ENCODE measurements around the gene DOP1A.

The DOP1A gene

DNA sequence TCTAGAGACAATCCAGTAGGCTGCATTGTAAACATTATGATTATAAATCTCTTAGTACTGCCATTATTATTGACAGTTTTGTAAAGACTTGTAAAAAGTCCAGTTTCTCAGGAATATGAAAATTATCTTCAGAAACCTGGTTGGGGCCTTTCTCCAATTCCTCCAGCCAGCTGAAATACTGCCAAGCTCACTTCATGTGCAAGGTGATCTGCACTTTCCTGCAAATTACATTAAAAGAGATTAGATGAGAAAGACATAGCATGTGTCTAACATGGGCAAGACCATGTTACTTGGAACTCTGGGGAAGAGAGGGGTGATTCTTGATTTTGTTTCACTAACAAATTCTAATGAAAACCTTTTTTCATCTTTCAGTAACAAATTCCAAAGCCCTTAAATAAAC is 101.6 kb downstream of the DOP1A start:
- no peak for TF ChIP-seq CTCF (IDR thresholded peaks at IDR 0.05)
- Histone ChIP-seq H3K27ac (no peak overlapping the region), H3K27me3 (no peaks in the 10 kb centered on the region), H3K4me3 (ENCODE audit: low read depth in 1 of 2, low read length in 1 of 2) (no peak overlapping the region), H3K9me3 (no peaks in the 10 kb centered on the region), H3K36me3 (peaks cover 92% of the 10 kb centered on the region), H3K4me1 (ENCODE audit: control insufficient read depth in 1 of 2, insufficient read depth in 1 of 2, low read depth in 1 of 2, low read length in 1 of 2) (no peaks in the 10 kb centered on the region)

GRCh38 chr6:83169511-83169910 is 102.0 kb downstream of the DOP1A start:
- Histone ChIP-seq H3K4me3 (ENCODE audit: low read depth in 1 of 2, low read length in 1 of 2) (no peak overlapping the region), H3K27ac (no peak overlapping the region), H3K4me1 (ENCODE audit: control insufficient read depth in 1 of 2, insufficient read depth in 1 of 2, low read depth in 1 of 2, low read length in 1 of 2) (no peaks in the 10 kb centered on the region), H3K9me3 (no peaks in the 10 kb centered on the region), H3K36me3 (peaks cover 94% of the 10 kb centered on the region), H3K27me3 (no peaks in the 10 kb centered on the region)
- TF ChIP-seq CTCF (IDR thresholded peaks at IDR 0.05), result no peak

DNA sequence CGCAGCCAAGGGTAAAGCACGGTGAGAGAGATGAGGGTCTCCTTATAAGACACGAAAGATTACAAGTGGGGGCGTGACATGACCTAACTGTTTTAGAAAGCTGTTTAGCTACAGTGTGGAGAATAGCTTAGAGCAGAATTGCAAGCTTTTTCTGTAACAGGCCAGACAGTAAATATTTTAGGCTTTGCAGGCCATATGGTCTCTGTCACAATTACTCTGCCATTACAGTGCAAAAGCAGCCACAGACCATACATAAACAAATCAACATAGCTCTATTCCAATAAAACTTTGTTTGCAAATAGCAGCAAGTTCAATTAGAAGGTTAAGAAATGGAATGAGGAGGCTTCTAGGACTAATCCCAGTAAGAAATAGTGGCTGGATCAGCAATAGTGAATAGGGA is 108.8 kb downstream of the DOP1A start:
- Histone ChIP-seq H3K4me3 (ENCODE audit: low read depth in 1 of 2, low read length in 1 of 2) (no peak overlapping the region), H3K27me3 (no peaks in the 10 kb centered on the region), H3K9me3 (no peaks in the 10 kb centered on the region), H3K27ac (no peak overlapping the region), H3K36me3 (peaks cover 76% of the 10 kb centered on the region), H3K4me1 (ENCODE audit: control insufficient read depth in 1 of 2, insufficient read depth in 1 of 2, low read depth in 1 of 2, low read length in 1 of 2) (no peaks in the 10 kb centered on the region)
- TF ChIP-seq CTCF (IDR thresholded peaks at IDR 0.05), result no peak

GRCh38 chr6:83180426-83180950 is 113.0 kb downstream of the DOP1A start:
- Histone ChIP-seq H3K4me3 (ENCODE audit: low read depth in 1 of 2, low read length in 1 of 2) (no peak overlapping the region), H3K9me3 (no peaks in the 10 kb centered on the region), H3K27ac (no peak overlapping the region), H3K27me3 (no peaks in the 10 kb centered on the region), H3K36me3 (peaks cover 60% of the 10 kb centered on the region), H3K4me1 (ENCODE audit: control insufficient read depth in 1 of 2, insufficient read depth in 1 of 2, low read depth in 1 of 2, low read length in 1 of 2) (no peaks in the 10 kb centered on the region)
- no peak for TF ChIP-seq CTCF (IDR thresholded peaks at IDR 0.05)

GRCh38 chr6:83182114-83182513 is 114.6 kb downstream of the DOP1A start:
- Histone ChIP-seq H3K36me3 (peaks cover 52% of the 10 kb centered on the region), H3K4me3 (ENCODE audit: low read depth in 1 of 2, low read length in 1 of 2) (no peak overlapping the region), H3K27ac (no peak overlapping the region)

More at GRCh38 chr6:83182114-83182513, 114.6 kb downstream of the DOP1A start:
- Histone ChIP-seq H3K9me3 (no peaks in the 10 kb centered on the region), H3K4me1 (ENCODE audit: control insufficient read depth in 1 of 2, insufficient read depth in 1 of 2, low read depth in 1 of 2, low read length in 1 of 2) (peaks cover 3 to 4% of the 10 kb centered on the region in 2 experiments), H3K27me3 (no peaks in the 10 kb centered on the region)
- TF ChIP-seq CTCF (IDR thresholded peaks at IDR 0.05), result no peak

Data from neutrophil (primary cell).